Mucosa of descending colon (tissue), 3 donors: Measurements from ENCODE around the gene SLC5A10. TPM values are rescaled to one million over a fixed set of nuclear protein-coding genes. Genes with fewer than 3 reads are reported as not detected.

Experiments used
- ATAC-seq: fragments of 200-7000 bp; cut with Tn5 transposase; one replicate; pipeline ENCODE4 v1.9.1; 2020; ENCODE audit warnings: mild to moderate bottlenecking, moderate library complexity
- DNase-seq, 3 donors: peaks; one replicate each; pipeline ENCODE4 v3.0.0-alpha.2; 2020
- H3K36me3 ChIP-seq: fragments of 200-600 bp; one replicate; pipeline ENCODE4 v1.8.0; 2021; ENCODE audit warnings: low read depth, mild to moderate bottlenecking
- H3K4me1 ChIP-seq: fragments of 200-600 bp; one replicate; pipeline ENCODE4 v1.8.0; 2021; ENCODE audit warnings: low read depth, mild to moderate bottlenecking
- H3K4me3 ChIP-seq: fragments of 200-600 bp; one replicate; pipeline ENCODE4 v1.8.0; 2021; ENCODE audit warnings: mild to moderate bottlenecking
- H3K9me3 ChIP-seq: fragments of 200-600 bp; one replicate; pipeline ENCODE4 v1.8.0; 2021; ENCODE audit warnings: mild to moderate bottlenecking
- CTCF ChIP-seq: fragments of 200-600 bp; IDR thresholded peaks from one replicate; pipeline ENCODE4 v1.8.0; 2022; ENCODE audit warnings: antibody characterized with exemption, mild to moderate bottlenecking
- intact Hi-C, 2 donors: fragments of 100-400 bp; cut with DNase I in 1 of 2; cut with micrococcal nuclease in 1 of 2; formaldehyde crosslinking; loops; one replicate each; pipeline versions ENCODE4 v1.11.0 to v1.11.1; 2022; cut with DNase I, micrococcal nuclease
- total RNA-seq, 3 donors: library from RNA; stranded (reverse); fragmentation: NEBNext Ultra II Directional in 2 of 3; extraction: Animal tissue kit (Norgen Biotek cat#: 25700) in 2 of 3; gene quantifications; one replicate each; pipeline versions ENCODE4 v1.2.1 to v1.2.4, GENCODE V29; 2021 to 2023
- donor health status: DM: no; HTN: no; CAD: no; lungs with moderate emphysema.
- donor health status: DM: no; HTN: no; CAD: no.
- donor health status: DM: no; HTN: yes; CAD: no.

SLC5A10 gene
- total RNA-seq, 3 donors from 2014 or later: 0.12 TPM; not detected in 2

- DNase-seq (peak in 1 of 3 donors; percentile 40), ATAC-seq (no peak)
- intact Hi-C loops: no loop called here
- H3K36me3 ChIP-seq: no peaks in the 10 kb centered on the region
- no peak overlapping the region for H3K4me3 ChIP-seq
- H3K4me1 ChIP-seq: peaks cover 32% of the 10 kb centered on the region
- no peaks in the 10 kb centered on the region for H3K9me3 ChIP-seq
- TF ChIP-seq CTCF: no peak
Observed at GRCh38 chr17:19005789-19006430, 53.9 kb downstream of the SLC5A10 start.

DNA sequence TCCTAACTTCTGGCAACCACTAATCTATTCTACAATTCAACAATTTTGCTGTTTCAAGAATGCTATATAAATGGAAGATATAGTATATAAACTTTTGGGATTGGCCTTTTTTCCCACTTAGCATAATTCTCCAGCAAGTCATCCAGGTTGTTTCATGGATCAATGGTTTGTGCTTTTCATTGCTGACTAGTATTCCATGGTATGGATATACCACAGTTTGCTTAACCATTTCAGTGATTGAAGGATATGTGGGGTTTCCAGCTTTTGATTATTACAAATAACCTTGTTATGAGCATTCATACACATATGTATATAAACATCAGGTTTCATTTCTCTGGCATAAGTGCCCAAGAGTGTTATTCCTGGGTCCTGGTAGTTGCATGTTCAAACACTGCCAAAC lies 54.7 kb downstream of the SLC5A10 start:
- ATAC-seq: no peak
- intact Hi-C loops: no loop called here
- Histone ChIP-seq H3K36me3 (no peaks in the 10 kb centered on the region), H3K4me3 (no peak overlapping the region), H3K4me1 (peaks cover 29% of the 10 kb centered on the region), H3K9me3 (no peaks in the 10 kb centered on the region)
- no peak for DNase-seq
- TF ChIP-seq CTCF: no peak

DNA sequence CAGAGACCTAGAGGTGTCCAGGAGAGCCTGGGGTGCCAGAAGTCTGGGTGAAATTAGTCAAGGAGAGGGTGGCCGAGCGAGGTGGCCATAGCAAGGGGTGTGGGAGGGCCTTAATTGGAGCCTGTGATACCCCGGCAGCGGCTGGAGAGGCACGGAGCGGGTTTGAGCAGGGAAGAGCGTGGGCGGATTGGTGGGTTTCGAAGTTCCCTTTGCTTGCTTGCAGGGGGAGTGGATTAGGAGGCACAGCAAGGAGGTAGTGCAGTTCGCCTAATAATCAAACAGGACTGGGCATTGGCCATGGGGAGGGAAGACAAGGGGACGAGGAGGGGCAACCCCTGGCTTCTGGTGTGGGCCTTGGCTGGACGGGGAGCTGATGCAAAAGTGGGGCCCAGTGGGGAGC lies 58.0 kb downstream of the SLC5A10 start:
- Histone ChIP-seq H3K9me3 (no peaks in the 10 kb centered on the region), H3K36me3 (no peaks in the 10 kb centered on the region), H3K4me1 (peaks cover 12% of the 10 kb centered on the region), H3K4me3 (no peak overlapping the region)
- DNase-seq (peak in 2 of 3 donors; percentile 24 to 35), ATAC-seq (no peak)
- no peak for TF ChIP-seq CTCF
- intact Hi-C loops: no loop called here

DNA sequence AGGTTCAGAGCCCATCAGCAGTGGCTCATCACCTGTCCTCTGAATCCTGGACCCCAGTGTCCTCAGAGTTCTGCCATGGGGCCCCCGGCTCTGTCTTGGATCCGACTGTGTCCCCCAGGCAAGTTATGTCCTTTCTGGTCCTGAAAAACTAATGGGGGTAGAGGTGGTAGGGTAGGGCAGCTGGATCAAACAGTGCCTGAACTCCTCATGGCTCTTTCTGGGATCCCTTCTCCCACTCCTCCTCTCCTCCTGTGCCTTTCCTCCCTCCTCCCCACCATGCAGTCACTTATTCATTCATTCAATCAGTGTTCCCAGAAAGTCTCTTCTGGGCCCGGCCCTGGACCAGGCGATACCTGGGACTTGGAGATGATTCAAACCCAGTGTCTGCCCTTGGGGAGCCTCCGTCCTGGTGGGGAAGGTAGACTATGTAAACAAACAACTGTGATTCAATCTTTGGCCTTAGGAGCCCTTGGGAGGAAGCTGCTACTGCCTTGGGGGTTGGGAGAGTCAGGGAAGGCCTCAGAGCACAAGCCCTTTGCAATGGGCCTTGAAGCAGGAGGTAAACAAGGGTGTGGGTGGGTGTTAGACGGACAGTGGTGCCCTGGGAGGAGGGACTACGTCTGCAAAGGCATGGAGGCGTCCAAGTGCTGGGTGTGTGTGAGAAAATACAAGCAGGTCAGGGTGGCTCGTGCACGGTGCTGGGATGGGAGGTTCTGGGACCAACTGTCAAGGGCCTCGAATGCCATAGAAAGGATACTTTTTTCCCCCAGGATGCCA lies 59.0 kb downstream of the SLC5A10 start:
- intact Hi-C loops: no loop called here
- H3K4me3 ChIP-seq: no peak overlapping the region
- no peak for TF ChIP-seq CTCF
- peaks cover 11% of the 10 kb centered on the region for H3K4me1 ChIP-seq
- H3K9me3 ChIP-seq: no peaks in the 10 kb centered on the region
- peak; percentile 77 to 85 (median 78) for DNase-seq
- peak; percentile 97 for ATAC-seq
- H3K36me3 ChIP-seq: no peaks in the 10 kb centered on the region

GRCh38 chr17:19011581-19011980 lies 59.6 kb downstream of the SLC5A10 start:
- ATAC-seq: no peak
- peak in 1 of 3 donors; percentile 56 for DNase-seq
- TF ChIP-seq CTCF: no peak
- Histone ChIP-seq H3K9me3 (no peaks in the 10 kb centered on the region), H3K36me3 (no peaks in the 10 kb centered on the region), H3K4me1 (peaks cover 11% of the 10 kb centered on the region), H3K4me3 (no peak overlapping the region)
- intact Hi-C loops: no loop called here
